GM19240 (cell line): ENCODE data around the gene PHLDA2.

Source experiments
- DNase-seq: peaks from one replicate; pipeline ENCODE4 v3.0.0; 2011; ENCODE audit warnings: low spot score; ENCODE audit not compliant: insufficient read length

PHLDA2 gene

GRCh38 chr11:2929950-2930703 is 907 bp upstream of the PHLDA2 start:
- DNase-seq: peak; percentile 82

GRCh38 chr11:2929531-2929949 is 320 bp upstream of the PHLDA2 start:
- DNase-seq: no peak

GRCh38 chr11:2927851-2928604 is 1.2 kb downstream of the PHLDA2 start:
- DNase-seq: no peak

GRCh38 chr11:2927121-2927800 is 2.0 kb downstream of the PHLDA2 start:
- no peak for DNase-seq

- no peak for DNase-seq
These were observed 2.6 kb downstream of the PHLDA2 start for GRCh38 chr11:2926611-2927051.

GRCh38 chr11:2924821-2925675 is 4.2 kb downstream of the PHLDA2 start:
- DNase-seq: no peak

- DNase-seq: no peak
These were observed 4.8 kb downstream of the PHLDA2 start for GRCh38 chr11:2924381-2924780.

- DNase-seq: no peak
These were observed 5.5 kb downstream of the PHLDA2 start for GRCh38 chr11:2923446-2924375.

GRCh38 chr11:2922655-2923054 is 6.6 kb downstream of the PHLDA2 start:
- no peak for DNase-seq

GRCh38 chr11:2921742-2922493 is 7.3 kb downstream of the PHLDA2 start:
- DNase-seq: no peak

GRCh38 chr11:2921261-2921660 is 8.0 kb downstream of the PHLDA2 start:
- no peak for DNase-seq

GRCh38 chr11:2920343-2920742 is 8.9 kb downstream of the PHLDA2 start:
- DNase-seq: no peak

- DNase-seq: no peak
These were observed 9.4 kb downstream of the PHLDA2 start for GRCh38 chr11:2919837-2920236.

- DNase-seq: no peak
These were observed 10.0 kb downstream of the PHLDA2 start for GRCh38 chr11:2919188-2919587.

- DNase-seq: no peak
These were observed 11.3 kb downstream of the PHLDA2 start for GRCh38 chr11:2917842-2918490.

GRCh38 chr11:2916892-2917645 is 12.2 kb downstream of the PHLDA2 start:
- DNase-seq: no peak

- no peak for DNase-seq
These were observed 12.9 kb downstream of the PHLDA2 start for GRCh38 chr11:2916114-2916891.
